GM21526 (cell line): ENCODE data around the gene MED25.

Experiments used
- ATAC-seq: cut with Tn5 transposase; IDR thresholded peaks from one replicate; pipeline ENCODE4 v1.9.1; 2021; ENCODE audit warnings: moderate library complexity; ENCODE audit not compliant: unreplicated experiment, low FRiP score

MED25 gene

GRCh38 chr19:49869484-49870308, 51.6 kb downstream of the MED25 start:
- ATAC-seq, result peak; percentile 49

GRCh38 chr19:49870309-49870901, 52.3 kb downstream of the MED25 start:
- ATAC-seq, result no peak

GRCh38 chr19:49871349-49871985, 53.4 kb downstream of the MED25 start:
- no peak for ATAC-seq

GRCh38 chr19:49872245-49873128, 54.4 kb downstream of the MED25 start:
- ATAC-seq, result no peak

- no peak for ATAC-seq
These were observed 55.0 kb downstream of the MED25 start for GRCh38 chr19:49873129-49873521.

- ATAC-seq, result no peak
These were observed 55.7 kb downstream of the MED25 start for GRCh38 chr19:49873834-49874233.

GRCh38 chr19:49874503-49875157, 56.5 kb downstream of the MED25 start:
- no peak for ATAC-seq

- ATAC-seq, result no peak
These were observed 57.1 kb downstream of the MED25 start for GRCh38 chr19:49875177-49875576.

GRCh38 chr19:49875857-49876421, 57.9 kb downstream of the MED25 start:
- ATAC-seq, result no peak

GRCh38 chr19:49876422-49877019, 58.4 kb downstream of the MED25 start:
- peak; percentile 42 for ATAC-seq

- peak; percentile 53 for ATAC-seq
These were observed 59.2 kb downstream of the MED25 start, which contains the start of the genes AKT1S1 and TBC1D17 for GRCh38 chr19:49877020-49877878. TSS of gene AKT1S1 (minus strand) at chr19:49877355. CDS start at chr19:49873295, 4,060 bp downstream. TSS of gene TBC1D17 (plus strand) at chr19:49877702. CDS start at chr19:49877724, 22 bp downstream.

- ATAC-seq, result peak; percentile 37
These were observed 60.0 kb downstream of the MED25 start for GRCh38 chr19:49877879-49878743.

- no peak for ATAC-seq
These were observed 60.6 kb downstream of the MED25 start for GRCh38 chr19:49878744-49879070.

- no peak for ATAC-seq
These were observed 61.3 kb downstream of the MED25 start for GRCh38 chr19:49879243-49879963.

- ATAC-seq, result no peak
These were observed 62.2 kb downstream of the MED25 start for GRCh38 chr19:49880162-49880869.

GRCh38 chr19:49881186-49881585, 63.1 kb downstream of the MED25 start:
- no peak for ATAC-seq
